Measurements from ENCODE around the gene TAF9B. TPM values are rescaled to one million over a fixed set of nuclear protein-coding genes. Genes with fewer than 3 reads are reported as not detected.
A peak's percentile ranks its signal among the peaks of the same experiment; 100 is the strongest.
"Not testable (repeated sequence)": the region's sequence is repeated elsewhere in the genome, so short reads cannot be mapped to it uniquely, and the experiment has no call there.

TAF9B gene
- total RNA-seq, 6 experiments from 2014 or later, result 17.2 to 30.9 (median 28.5) TPM

GRCh38 chrX:78129714-78130113 is 9.7 kb downstream of the TAF9B start:
- Mint-ChIP-seq H3K36me3 (ENCODE audit: low read depth) (no peaks in the 10 kb centered on the region; the same call in 1 of the 2 replicates), H3K9me3 (no peaks in the 10 kb centered on the region), H3K27me3 (ENCODE audit: insufficient read depth) (no peaks in the 10 kb centered on the region), H3K27ac (no peak overlapping the region), H3K4me3 (no peak overlapping the region), H3K4me1 (ENCODE audit: low read depth) (no peaks in the 10 kb centered on the region)
- DNase-seq, result no peak
- TF ChIP-seq CTCF (IDR thresholded peaks at IDR 0.05), result no peak

DNA sequence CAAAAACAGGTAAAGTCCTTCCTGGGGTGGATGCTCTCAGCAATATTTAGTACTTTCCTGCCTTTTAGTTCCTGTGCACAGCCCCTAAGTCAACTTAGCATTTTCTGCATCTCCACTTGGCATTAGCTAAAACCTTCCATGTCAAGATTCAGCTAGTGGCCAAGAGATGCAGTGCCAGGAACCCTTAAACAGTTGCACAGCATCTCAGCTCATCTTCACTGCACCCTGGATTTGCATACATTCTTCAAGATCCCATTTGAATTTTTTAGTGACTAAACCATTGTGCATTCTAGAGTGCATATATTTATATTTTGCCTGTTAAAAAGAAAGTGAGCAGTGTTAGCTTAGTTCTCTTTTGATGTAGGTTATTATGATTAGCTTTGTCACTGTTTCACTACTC is 13.7 kb downstream of the TAF9B start:
- DNase-seq; H3K9me3 Mint-ChIP-seq; H3K4me3 Mint-ChIP-seq; H3K27me3 Mint-ChIP-seq (ENCODE audit: insufficient read depth); H3K27ac Mint-ChIP-seq: not testable (repeated sequence)
- H3K4me1 Mint-ChIP-seq (ENCODE audit: low read depth), result peaks cover 11% of the 10 kb centered on the region
- H3K36me3 Mint-ChIP-seq (ENCODE audit: low read depth), result peaks cover 14% of the 10 kb centered on the region

GRCh38 chrX:78125148-78125547 is 14.3 kb downstream of the TAF9B start:
- TF ChIP-seq CTCF (IDR thresholded peaks at IDR 0.05), result no peak
- no peak for DNase-seq
- H3K27me3 Mint-ChIP-seq (ENCODE audit: insufficient read depth), result no peaks in the 10 kb centered on the region
- no peak overlapping the region for H3K4me3 Mint-ChIP-seq
- no peak overlapping the region for H3K27ac Mint-ChIP-seq
- peaks cover 11% of the 10 kb centered on the region for H3K4me1 Mint-ChIP-seq (ENCODE audit: low read depth)
- H3K36me3 Mint-ChIP-seq (ENCODE audit: low read depth), result peaks cover 14% of the 10 kb centered on the region
- H3K9me3 Mint-ChIP-seq, result no peaks in the 10 kb centered on the region

GRCh38 chrX:78124307-78124706 is 15.1 kb downstream of the TAF9B start:
- peaks cover 11% of the 10 kb centered on the region for H3K4me1 Mint-ChIP-seq (ENCODE audit: low read depth)
- peak; percentile 42 for TF ChIP-seq CTCF (IDR thresholded peaks at IDR 0.05)
- H3K27ac Mint-ChIP-seq, result no peak overlapping the region
- H3K9me3 Mint-ChIP-seq, result no peaks in the 10 kb centered on the region
- H3K4me3 Mint-ChIP-seq, result no peak overlapping the region
- H3K27me3 Mint-ChIP-seq (ENCODE audit: insufficient read depth), result no peaks in the 10 kb centered on the region; the same call in 1 of the 2 replicates
- no peak for DNase-seq
- peaks cover 18% of the 10 kb centered on the region for H3K36me3 Mint-ChIP-seq (ENCODE audit: low read depth)

DNA sequence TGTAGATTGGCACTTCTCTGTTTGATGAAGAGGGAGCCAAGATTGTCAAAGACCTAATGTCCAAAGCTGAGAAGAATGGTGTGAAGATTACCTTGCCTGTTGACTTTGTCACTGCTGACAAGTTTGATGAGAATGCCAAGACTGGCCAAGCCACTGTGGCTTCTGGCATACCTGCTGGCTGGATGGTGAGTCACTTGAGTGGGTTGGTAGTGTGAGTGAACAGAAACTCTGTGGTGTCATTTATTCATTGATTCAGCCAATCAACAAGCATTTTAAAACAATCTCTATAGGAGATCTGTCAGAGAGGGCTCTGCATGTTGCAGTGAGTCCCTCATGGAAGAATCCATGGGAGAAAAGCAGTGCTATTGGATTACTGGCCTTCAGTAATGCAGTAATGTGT is 16.3 kb downstream of the TAF9B start:
- H3K4me3 Mint-ChIP-seq, result no peak overlapping the region
- H3K27me3 Mint-ChIP-seq (ENCODE audit: insufficient read depth), result no peaks in the 10 kb centered on the region; the same call in 1 of the 2 replicates
- TF ChIP-seq CTCF (IDR thresholded peaks at IDR 0.05), result no peak
- H3K27ac Mint-ChIP-seq, result no peak overlapping the region
- H3K9me3 Mint-ChIP-seq, result no peaks in the 10 kb centered on the region
- peak; percentile 65 for DNase-seq
- peaks cover 18% of the 10 kb centered on the region for H3K36me3 Mint-ChIP-seq (ENCODE audit: low read depth)
- H3K4me1 Mint-ChIP-seq (ENCODE audit: low read depth), result peaks cover 11% of the 10 kb centered on the region

DNA sequence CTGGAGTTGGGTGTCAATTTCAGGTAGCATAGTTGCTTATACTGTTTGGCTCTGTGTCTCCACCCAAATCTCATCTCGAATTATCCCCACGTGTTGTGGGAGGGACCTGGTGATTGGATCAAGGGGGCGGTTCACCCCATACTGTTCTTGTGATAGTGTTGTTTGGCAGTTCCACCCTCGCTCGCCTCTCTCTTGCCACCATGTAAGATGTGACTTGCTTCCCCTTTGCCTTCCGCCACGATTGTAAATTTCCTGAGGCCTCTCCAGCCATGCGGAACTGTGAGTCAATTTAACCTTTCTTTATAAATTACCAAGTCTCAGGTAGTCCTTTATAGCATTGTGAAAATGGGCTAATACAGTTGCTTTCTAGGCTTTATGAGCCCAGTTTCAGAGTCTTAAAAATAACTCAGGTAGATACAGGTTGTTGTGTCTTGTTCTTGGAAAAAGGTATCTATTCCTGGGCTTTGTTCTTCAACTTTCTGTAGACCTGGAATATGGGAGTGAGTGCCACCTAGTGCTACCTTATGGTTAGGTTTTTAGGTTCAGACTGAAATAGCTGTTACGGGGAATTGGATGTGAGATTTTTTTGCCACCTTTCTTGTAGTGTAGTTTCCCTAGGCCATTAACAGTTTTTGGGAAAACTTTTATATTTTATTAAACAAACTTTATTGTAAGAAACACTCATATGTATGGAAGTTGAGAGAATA is 19.8 kb downstream of the TAF9B start:
- no peak overlapping the region; the same call in 1 of the 2 replicates for H3K27ac Mint-ChIP-seq
- no peaks in the 10 kb centered on the region for H3K9me3 Mint-ChIP-seq
- no peaks in the 10 kb centered on the region; the same call in 1 of the 2 replicates for H3K27me3 Mint-ChIP-seq (ENCODE audit: insufficient read depth)
- DNase-seq, result no peak
- no peak overlapping the region for H3K4me3 Mint-ChIP-seq
- peaks cover 23% of the 10 kb centered on the region for H3K36me3 Mint-ChIP-seq (ENCODE audit: low read depth)
- peak; percentile 14; the same call in 1 of the 2 replicates for TF ChIP-seq CTCF (IDR thresholded peaks at IDR 0.05)
- peaks cover 11% of the 10 kb centered on the region for H3K4me1 Mint-ChIP-seq (ENCODE audit: low read depth)
